Measurements from ENCODE around the gene VWF. TPM values are rescaled to one million over a fixed set of nuclear protein-coding genes. Genes with fewer than 3 reads are reported as not detected.

Gene VWF
- total and polyA plus RNA-seq, 10 of the 15 experiments (the other 5 are each of a cell fraction or from before 2014, with no cell fraction given): 0.08 to 0.23 TPM; not detected in 8

GRCh38 chr12:5946388-5946787 lies 178.1 kb downstream of the VWF start:
- H3K79me2 ChIP-seq (ENCODE audit: control insufficient read depth, insufficient read depth, low read length): no peaks in the 10 kb centered on the region
- H2AFZ ChIP-seq (ENCODE audit: control insufficient read depth, low read depth, low read length): no peak overlapping the region
- ChIA-PET RAD21 (ENCODE audit: unreplicated experiment) (no interaction called here), POLR2A (no interaction called here), CTCF (no interaction called here), SMC1A (ENCODE audit: uncharacterized antibody, unreplicated experiment) (no interaction called here)
- BruUV-seq (replicated peaks): no TSS peak
- 0% methylated on average over 2 of the region's 2 CpGs for WGBS (ENCODE audit: insufficient coverage, insufficient replicate concordance, low lambda C conversion rate, missing lambda C conversion rate)
- in situ Hi-C loops (cut with MboI): no loop called here
- no peak overlapping the region for H3K9ac ChIP-seq (ENCODE audit: control insufficient read depth, insufficient read depth, low read length)
- no peak for FAIRE-seq
- ATAC-seq: no peak
- H3K27me3 ChIP-seq (replicated peaks in 1 of 2; ENCODE audit: control insufficient read depth in 2 of 2, insufficient read depth in 2 of 2, low read length in 1 of 2): peaks cover 11 to 16% of the 10 kb centered on the region in 2 experiments
- TF ChIP-seq MYB (IDR thresholded peaks at IDR 0.05; ENCODE audit: borderline replicate concordance, low read depth, low read length) (no peak), NBN (IDR thresholded peaks at IDR 0.05) (no peak), EP300 (IDR thresholded peaks at IDR 0.05; ENCODE audit: borderline replicate concordance in 1 of 2, control insufficient read depth in 1 of 2, low read depth in 2 of 2, low read length in 2 of 2) (no peak), TCF3 (IDR thresholded peaks at IDR 0.05; ENCODE audit: borderline replicate concordance, insufficient read depth, low read depth, low read length) (no peak), BHLHE40 (IDR thresholded peaks at IDR 0.05; ENCODE audit: borderline replicate concordance in 1 of 2, low read depth in 2 of 2, low read length in 1 of 2) (no peak), SPI1 (IDR thresholded peaks at IDR 0.05; ENCODE audit: borderline replicate concordance, insufficient read depth, low read depth, low read length) (no peak), IRF3 (IDR thresholded peaks at IDR 0.05) (no peak), CHD4 (IDR thresholded peaks at IDR 0.05) (no peak), PAX5 (IDR thresholded peaks at IDR 0.05; ENCODE audit: borderline replicate concordance, low read depth, low read length) (no peak), SMC3 (IDR thresholded peaks at IDR 0.05; ENCODE audit: borderline replicate concordance, low read length) (no peak), SUZ12 (IDR thresholded peaks at IDR 0.05; ENCODE audit: unreplicated experiment) (no peak), SUPT20H (IDR thresholded peaks at IDR 0.05; ENCODE audit: borderline replicate concordance, control insufficient read depth, low read depth, low read length) (no peak)
- H3K4me3 ChIP-seq: no peak overlapping the region
- no peaks in the 10 kb centered on the region for H3K4me1 ChIP-seq (ENCODE audit: control insufficient read depth, insufficient read depth, low read length)
- no peaks in the 10 kb centered on the region for H3K9me3 ChIP-seq (replicated peaks; ENCODE audit: control insufficient read depth, insufficient read depth, low read length)
- H3K36me3 ChIP-seq (ENCODE audit: control insufficient read depth in 2 of 2, insufficient read depth in 2 of 2, low read length in 1 of 2): no peaks in the 10 kb centered on the region
- DNase-seq (ENCODE audit: low read depth, low spot score): no peak
- H4K20me1 ChIP-seq (ENCODE audit: control insufficient read depth, insufficient read depth): no peaks in the 10 kb centered on the region
- H3K4me2 ChIP-seq (ENCODE audit: control insufficient read depth, insufficient read depth): no peak overlapping the region
- no peak overlapping the region for H3K27ac ChIP-seq (ENCODE audit: control insufficient read depth, insufficient read depth)
- intact Hi-C loops (cut with micrococcal nuclease; ENCODE audit: unreplicated experiment): no loop called here
